GM23338 (cell line): ENCODE results near the gene TAF4B. TPM values are rescaled to one million over a fixed set of nuclear protein-coding genes. Genes with fewer than 3 reads are reported as not detected.

Experiments
- ATAC-seq: fragments of 200-7000 bp; cut with Tn5 transposase; 3 replicates; pipeline ENCODE4 v1.9.1; 2020
- DNase-seq: peaks from one replicate; pipeline ENCODE4 v3.0.0-alpha.2; 2015; ENCODE audit warnings: low spot score
- H2AFZ ChIP-seq: fragments of 200-600 bp; sonication (generic); 2 replicates; pipeline ENCODE4 v1.8.0; 2016; ENCODE audit warnings: antibody characterized with exemption, mild to moderate bottlenecking, moderate library complexity
- H3F3A ChIP-seq: fragments of 200-600 bp; sonication (generic); replicated peaks from 2 replicates; pipeline ENCODE4 v1.8.0; 2017; ENCODE audit warnings: antibody characterized with exemption, mixed run types, low read depth
- H3K27ac ChIP-seq: fragments of 200-600 bp; sonication (generic); 2 replicates; pipeline ENCODE4 v1.6.1; 2016; ENCODE audit warnings: low read depth
- H3K27me3 ChIP-seq: fragments of 200-600 bp; sonication (generic); 2 replicates; pipeline ENCODE4 v1.8.0; 2016; ENCODE audit warnings: mild to moderate bottlenecking, mixed run types, moderate library complexity; ENCODE audit not compliant: insufficient read depth
- H3K36me3 ChIP-seq: fragments of 200-600 bp; sonication (generic); 2 replicates; pipeline ENCODE4 v1.8.0; 2016; ENCODE audit warnings: mild to moderate bottlenecking; ENCODE audit not compliant: insufficient read depth
- H3K4me1 ChIP-seq: fragments of 200-600 bp; sonication (generic); 2 replicates; pipeline ENCODE4 v1.8.0; 2016; ENCODE audit warnings: mild to moderate bottlenecking, moderate library complexity; ENCODE audit not compliant: insufficient read depth
- H3K4me2 ChIP-seq: fragments of 200-600 bp; sonication (generic); 2 replicates; pipeline ENCODE4 v1.7.1; 2017; ENCODE audit warnings: mixed run types
- H3K4me3 ChIP-seq: fragments of 200-600 bp; sonication (generic); 2 replicates; pipeline ENCODE4 v1.6.1; 2016; ENCODE audit warnings: mixed run types
- H3K79me2 ChIP-seq: fragments of 200-600 bp; sonication (generic); replicated peaks from 2 replicates; pipeline ENCODE4 v1.8.0; 2017; ENCODE audit warnings: mild to moderate bottlenecking; ENCODE audit not compliant: insufficient read depth
- H3K9me2 ChIP-seq: fragments of 200-600 bp; sonication (generic); 2 replicates; pipeline ENCODE4 v1.8.0; 2017; ENCODE audit not compliant: insufficient read depth
- H4K20me1 ChIP-seq: fragments of 200-600 bp; sonication (generic); replicated peaks from 2 replicates; pipeline ENCODE4 v1.8.0; 2017; ENCODE audit warnings: mild to moderate bottlenecking; ENCODE audit not compliant: insufficient read depth
- H3K27ac Mint-ChIP-seq: 2 replicates; pipeline ENCODE4 v1.8.0; 2020; ENCODE audit warnings: inconsistent platforms, mild to moderate bottlenecking, moderate library complexity, mixed read lengths
- H3K27me3 Mint-ChIP-seq: 3 replicates; pipeline ENCODE4 v1.8.0; 2022; ENCODE audit warnings: low read depth, mild to moderate bottlenecking, moderate library complexity, mixed read lengths, inconsistent platforms; ENCODE audit not compliant: insufficient read depth, poor library complexity
- H3K36me3 Mint-ChIP-seq: 3 replicates; pipeline ENCODE4 v1.8.0; 2021; ENCODE audit warnings: low read depth, mild to moderate bottlenecking, inconsistent platforms, moderate library complexity, mixed read lengths
- H3K4me1 Mint-ChIP-seq: 3 replicates; pipeline ENCODE4 v1.8.0; 2020; ENCODE audit warnings: mild to moderate bottlenecking, inconsistent platforms, mixed read lengths
- H3K4me3 Mint-ChIP-seq: 3 replicates; pipeline ENCODE4 v1.8.0; 2021; ENCODE audit warnings: moderate library complexity, mild to moderate bottlenecking, inconsistent platforms, mixed read lengths
- H3K9me3 Mint-ChIP-seq: 3 replicates; pipeline ENCODE4 v1.8.0; 2020; ENCODE audit warnings: moderate library complexity, mild to moderate bottlenecking, inconsistent platforms, mixed read lengths
- CTCF ChIP-seq, 2 experiments: fragments of 200-600 bp in 1 of 2; sonication (generic) in 1 of 2; conservative IDR thresholded peaks; 2 replicates each; pipeline versions ENCODE4 v1.5.1 to v1.6.1; 2016 to 2017; ENCODE audit warnings: antibody characterized with exemption in 2 of 2, low read depth in 2 of 2, mild to moderate bottlenecking in 2 of 2, moderate library complexity in 1 of 2
- ZNF462 ChIP-seq: fragments of 250-450 bp; sonication (Bioruptor Pico); IDR thresholded peaks from 2 replicates; pipeline ENCODE4 v1.5.0; 2020; ENCODE audit warnings: mild to moderate bottlenecking, moderate library complexity
- polyA plus RNA-seq: library from polyadenylated mRNA; unstranded; fragments of >200 nt; fragmentation: Nextera tagmentation; extraction: Ambion mirVana; gene quantifications from 2 replicates; pipeline ENCODE4 v1.2.1, GENCODE V29; 2016
- total RNA-seq: library from RNA; depleted of rRNA; stranded (reverse); fragments of >200 nt; shearing (Covaris generic); gene quantifications from 2 replicates; pipeline ENCODE4 v1.2.3, GENCODE V29; 2014

TAF4B gene
- total and polyA plus RNA-seq, 2 experiments from 2014 or later, result 9.4 to 27.3 TPM

GRCh38 chr18:26362021-26362420 lies 135.8 kb downstream of the TAF4B start (continued):
- TF ChIP-seq ZNF462 (CRISPR knock-in tag), result no peak

- no peaks in the 10 kb centered on the region for H3K9me2 ChIP-seq
- DNase-seq (no peak), ATAC-seq (no peak)
- H3K36me3 Mint-ChIP-seq, result peaks cover 23% of the 10 kb centered on the region
- no peaks in the 10 kb centered on the region; the same call in 1 of the 2 replicates for H3K36me3 ChIP-seq
- H3K4me1 Mint-ChIP-seq, result peaks cover 14% of the 10 kb centered on the region
- peaks cover 14% of the 10 kb centered on the region for H3K4me1 ChIP-seq
- no peak overlapping the region for H3K4me3 ChIP-seq
- peaks cover 6% of the 10 kb centered on the region for H3K9me3 Mint-ChIP-seq
- no peaks in the 10 kb centered on the region for H4K20me1 ChIP-seq
- no peak for TF ChIP-seq CTCF (conservative IDR thresholded peaks at IDR 0.05; ENCODE audit: low read depth in 2 of 2)
- no peaks in the 10 kb centered on the region for H3K27me3 ChIP-seq
- no peak overlapping the region for H3K4me3 Mint-ChIP-seq
- no peak overlapping the region for H3K27ac ChIP-seq
- H2AFZ ChIP-seq, result no peak overlapping the region
- H3K4me2 ChIP-seq, result no peak overlapping the region
- H3K27ac Mint-ChIP-seq, result no peak overlapping the region
- H3K79me2 ChIP-seq, result no peaks in the 10 kb centered on the region
- peaks cover 1% of the 10 kb centered on the region for H3K27me3 Mint-ChIP-seq
- no peaks in the 10 kb centered on the region for H3F3A ChIP-seq
Observed at GRCh38 chr18:26367425-26367824, 141.2 kb downstream of the TAF4B start.
